WTC11 (cell line): ENCODE measurements around the gene CCDC85A.

ENCODE experiments used
- TF ChIP-seq, protein P1 (sequence below): fragments of 200-600 bp; IDR thresholded peaks from 2 replicates; pipeline ENCODE4 v1.8.0; 2022; ENCODE audit warnings: antibody characterized with exemption
- TF ChIP-seq, protein P2 (sequence below): sonication (generic); formaldehyde crosslinking; IDR thresholded peaks from 2 replicates; pipeline ENCODE4 v1.8.0; 2022; ENCODE audit warnings: missing genetic modification reagents
- TF ChIP-seq, protein P3 (sequence below): sonication (generic); formaldehyde crosslinking; IDR thresholded peaks from 2 replicates; pipeline ENCODE4 v1.8.1; 2022; ENCODE audit warnings: missing genetic modification reagents, borderline replicate concordance

DNA sequence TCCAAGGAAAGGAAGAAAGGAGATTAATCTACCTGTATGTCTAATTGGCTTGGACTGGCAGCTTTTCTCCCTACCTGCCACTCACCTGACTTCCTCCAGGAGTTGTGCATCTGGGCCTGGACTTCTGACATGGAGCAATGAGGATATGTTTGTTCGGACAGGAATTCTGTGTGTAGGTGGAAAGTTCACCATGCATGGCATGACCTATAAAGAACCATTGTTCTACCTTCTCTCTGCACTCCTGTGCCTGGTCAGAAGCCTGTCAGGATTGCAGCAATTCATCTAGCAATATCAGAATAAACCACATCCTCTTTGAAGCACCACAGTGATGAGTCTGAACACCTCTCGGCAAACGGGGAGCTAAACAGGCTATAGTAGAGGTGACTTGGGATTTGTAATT lies 20.8 kb downstream of the CCDC85A start:
- TF ChIP-seq, protein P1, sequence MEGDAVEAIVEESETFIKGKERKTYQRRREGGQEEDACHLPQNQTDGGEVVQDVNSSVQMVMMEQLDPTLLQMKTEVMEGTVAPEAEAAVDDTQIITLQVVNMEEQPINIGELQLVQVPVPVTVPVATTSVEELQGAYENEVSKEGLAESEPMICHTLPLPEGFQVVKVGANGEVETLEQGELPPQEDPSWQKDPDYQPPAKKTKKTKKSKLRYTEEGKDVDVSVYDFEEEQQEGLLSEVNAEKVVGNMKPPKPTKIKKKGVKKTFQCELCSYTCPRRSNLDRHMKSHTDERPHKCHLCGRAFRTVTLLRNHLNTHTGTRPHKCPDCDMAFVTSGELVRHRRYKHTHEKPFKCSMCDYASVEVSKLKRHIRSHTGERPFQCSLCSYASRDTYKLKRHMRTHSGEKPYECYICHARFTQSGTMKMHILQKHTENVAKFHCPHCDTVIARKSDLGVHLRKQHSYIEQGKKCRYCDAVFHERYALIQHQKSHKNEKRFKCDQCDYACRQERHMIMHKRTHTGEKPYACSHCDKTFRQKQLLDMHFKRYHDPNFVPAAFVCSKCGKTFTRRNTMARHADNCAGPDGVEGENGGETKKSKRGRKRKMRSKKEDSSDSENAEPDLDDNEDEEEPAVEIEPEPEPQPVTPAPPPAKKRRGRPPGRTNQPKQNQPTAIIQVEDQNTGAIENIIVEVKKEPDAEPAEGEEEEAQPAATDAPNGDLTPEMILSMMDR = no peak
- TF ChIP-seq, protein P2, sequence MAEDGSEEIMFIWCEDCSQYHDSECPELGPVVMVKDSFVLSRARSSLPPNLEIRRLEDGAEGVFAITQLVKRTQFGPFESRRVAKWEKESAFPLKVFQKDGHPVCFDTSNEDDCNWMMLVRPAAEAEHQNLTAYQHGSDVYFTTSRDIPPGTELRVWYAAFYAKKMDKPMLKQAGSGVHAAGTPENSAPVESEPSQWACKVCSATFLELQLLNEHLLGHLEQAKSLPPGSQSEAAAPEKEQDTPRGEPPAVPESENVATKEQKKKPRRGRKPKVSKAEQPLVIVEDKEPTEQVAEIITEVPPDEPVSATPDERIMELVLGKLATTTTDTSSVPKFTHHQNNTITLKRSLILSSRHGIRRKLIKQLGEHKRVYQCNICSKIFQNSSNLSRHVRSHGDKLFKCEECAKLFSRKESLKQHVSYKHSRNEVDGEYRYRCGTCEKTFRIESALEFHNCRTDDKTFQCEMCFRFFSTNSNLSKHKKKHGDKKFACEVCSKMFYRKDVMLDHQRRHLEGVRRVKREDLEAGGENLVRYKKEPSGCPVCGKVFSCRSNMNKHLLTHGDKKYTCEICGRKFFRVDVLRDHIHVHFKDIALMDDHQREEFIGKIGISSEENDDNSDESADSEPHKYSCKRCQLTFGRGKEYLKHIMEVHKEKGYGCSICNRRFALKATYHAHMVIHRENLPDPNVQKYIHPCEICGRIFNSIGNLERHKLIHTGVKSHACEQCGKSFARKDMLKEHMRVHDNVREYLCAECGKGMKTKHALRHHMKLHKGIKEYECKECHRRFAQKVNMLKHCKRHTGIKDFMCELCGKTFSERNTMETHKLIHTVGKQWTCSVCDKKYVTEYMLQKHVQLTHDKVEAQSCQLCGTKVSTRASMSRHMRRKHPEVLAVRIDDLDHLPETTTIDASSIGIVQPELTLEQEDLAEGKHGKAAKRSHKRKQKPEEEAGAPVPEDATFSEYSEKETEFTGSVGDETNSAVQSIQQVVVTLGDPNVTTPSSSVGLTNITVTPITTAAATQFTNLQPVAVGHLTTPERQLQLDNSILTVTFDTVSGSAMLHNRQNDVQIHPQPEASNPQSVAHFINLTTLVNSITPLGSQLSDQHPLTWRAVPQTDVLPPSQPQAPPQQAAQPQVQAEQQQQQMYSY = no peak
- TF ChIP-seq, protein P3, sequence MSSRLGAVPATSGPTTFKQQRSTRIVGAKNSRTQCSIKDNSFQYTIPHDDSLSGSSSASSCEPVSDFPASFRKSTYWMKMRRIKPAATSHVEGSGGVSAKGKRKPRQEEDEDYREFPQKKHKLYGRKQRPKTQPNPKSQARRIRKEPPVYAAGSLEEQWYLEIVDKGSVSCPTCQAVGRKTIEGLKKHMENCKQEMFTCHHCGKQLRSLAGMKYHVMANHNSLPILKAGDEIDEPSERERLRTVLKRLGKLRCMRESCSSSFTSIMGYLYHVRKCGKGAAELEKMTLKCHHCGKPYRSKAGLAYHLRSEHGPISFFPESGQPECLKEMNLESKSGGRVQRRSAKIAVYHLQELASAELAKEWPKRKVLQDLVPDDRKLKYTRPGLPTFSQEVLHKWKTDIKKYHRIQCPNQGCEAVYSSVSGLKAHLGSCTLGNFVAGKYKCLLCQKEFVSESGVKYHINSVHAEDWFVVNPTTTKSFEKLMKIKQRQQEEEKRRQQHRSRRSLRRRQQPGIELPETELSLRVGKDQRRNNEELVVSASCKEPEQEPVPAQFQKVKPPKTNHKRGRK (CRISPR knock-in tag) = no peak
